RWPE2 (cell line): Measurements from ENCODE around the gene GIGYF2.
"Not testable (repeated sequence)": the region's sequence is repeated elsewhere in the genome, so short reads cannot be mapped to it uniquely, and the experiment has no call there.

Source experiments
- ATAC-seq: fragments of 200-7000 bp; cut with Tn5 transposase; 3 replicates; pipeline ENCODE4 v1.9.1; 2021; ENCODE audit warnings: low read depth
- DNase-seq: peaks from one replicate; pipeline ENCODE4 v3.0.0-alpha.2; 2020; ENCODE audit warnings: low spot score
- H3K27ac ChIP-seq: fragments of 450-650 bp; 2 replicates; pipeline ENCODE4 v1.5.1; 2017; ENCODE audit warnings: mild to moderate bottlenecking; ENCODE audit not compliant: poor library complexity, severe bottlenecking
- H3K27me3 ChIP-seq: fragments of 250-450 bp; sonication (Bioruptor Pico); 2 replicates; pipeline ENCODE4 v1.5.1; 2021; ENCODE audit warnings: mild to moderate bottlenecking, moderate library complexity; ENCODE audit not compliant: insufficient read depth, poor library complexity, severe bottlenecking
- H3K36me3 ChIP-seq: fragments of 250-450 bp; sonication (Bioruptor Pico); 2 replicates; pipeline ENCODE4 v1.5.1; 2020; ENCODE audit warnings: low read depth, mild to moderate bottlenecking, moderate library complexity
- H3K4me1 ChIP-seq: fragments of 250-450 bp; sonication (Bioruptor Pico); 2 replicates; pipeline ENCODE4 v1.5.1; 2021; ENCODE audit warnings: mild to moderate bottlenecking, moderate library complexity; ENCODE audit not compliant: insufficient read depth, poor library complexity, severe bottlenecking
- H3K4me3 ChIP-seq: fragments of 250-450 bp; sonication (Bioruptor Pico); 2 replicates; pipeline ENCODE4 v1.5.1; 2021; ENCODE audit warnings: mild to moderate bottlenecking, moderate library complexity; ENCODE audit not compliant: severe bottlenecking
- H3K9me3 ChIP-seq: fragments of 250-450 bp; sonication (Bioruptor Pico); 2 replicates; pipeline ENCODE4 v1.5.1; 2021; ENCODE audit warnings: mild to moderate bottlenecking, moderate library complexity; ENCODE audit not compliant: severe bottlenecking
- TF ChIP-seq, protein P1 (sequence below): fragments of 450-650 bp; IDR thresholded peaks from one replicate; pipeline ENCODE4 v1.5.1; 2017; ENCODE audit warnings: mild to moderate bottlenecking, moderate library complexity; ENCODE audit not compliant: poor library complexity, severe bottlenecking

The GIGYF2 gene

DNA sequence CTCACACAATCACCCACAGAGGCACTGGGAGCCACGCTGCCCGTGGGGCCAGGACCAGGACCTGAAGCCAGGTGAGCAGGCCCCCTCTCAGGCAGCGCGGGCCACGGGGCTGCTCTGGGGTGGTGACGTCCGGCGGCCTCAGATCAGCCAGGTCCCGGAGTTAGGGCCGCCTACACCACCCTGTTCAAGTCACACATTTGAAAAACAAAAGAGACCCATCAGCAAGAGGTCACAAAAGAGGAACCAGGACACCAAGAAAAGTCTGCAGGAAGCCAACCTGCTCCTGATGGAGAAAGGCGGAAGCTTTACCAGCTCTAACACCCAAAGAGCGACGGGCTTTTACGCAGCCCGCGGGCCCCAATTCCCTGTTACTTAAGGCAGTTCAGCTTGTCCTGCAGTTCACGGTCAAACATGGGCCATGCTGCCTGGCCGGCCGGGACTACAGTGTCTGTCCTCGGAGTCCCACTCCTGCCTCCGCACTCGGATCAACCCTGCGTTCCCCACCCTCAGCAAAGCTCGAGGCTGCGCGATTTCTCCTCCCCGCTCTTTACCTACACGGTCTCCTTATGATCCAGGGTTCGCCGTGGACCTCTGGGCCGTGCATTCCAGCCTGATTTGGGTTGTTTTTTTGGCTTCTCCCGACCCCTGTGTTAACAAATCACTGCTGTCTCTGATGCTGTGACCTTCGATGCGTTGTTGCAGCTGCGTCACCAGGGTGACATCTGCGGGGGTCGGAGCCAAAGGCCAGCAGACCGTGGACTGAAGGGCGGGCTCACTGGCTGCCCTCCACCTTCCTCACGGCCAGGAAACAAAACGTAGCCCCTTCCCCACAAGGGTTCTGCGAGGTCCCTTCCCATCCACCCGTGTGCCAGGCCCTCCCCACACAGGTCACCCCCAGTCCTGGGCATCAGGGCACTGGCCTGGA is 203.9 kb downstream of the GIGYF2 start:
- Histone ChIP-seq H3K27ac (peak overlapping the region; percentile 63), H3K4me1 (peaks cover 12% of the 10 kb centered on the region), H3K9me3 (no peaks in the 10 kb centered on the region), H3K36me3 (no peaks in the 10 kb centered on the region), H3K27me3 (no peaks in the 10 kb centered on the region), H3K4me3 (no peak overlapping the region)
- no peak for ATAC-seq
- DNase-seq, result no peak
- TF ChIP-seq, protein P1, sequence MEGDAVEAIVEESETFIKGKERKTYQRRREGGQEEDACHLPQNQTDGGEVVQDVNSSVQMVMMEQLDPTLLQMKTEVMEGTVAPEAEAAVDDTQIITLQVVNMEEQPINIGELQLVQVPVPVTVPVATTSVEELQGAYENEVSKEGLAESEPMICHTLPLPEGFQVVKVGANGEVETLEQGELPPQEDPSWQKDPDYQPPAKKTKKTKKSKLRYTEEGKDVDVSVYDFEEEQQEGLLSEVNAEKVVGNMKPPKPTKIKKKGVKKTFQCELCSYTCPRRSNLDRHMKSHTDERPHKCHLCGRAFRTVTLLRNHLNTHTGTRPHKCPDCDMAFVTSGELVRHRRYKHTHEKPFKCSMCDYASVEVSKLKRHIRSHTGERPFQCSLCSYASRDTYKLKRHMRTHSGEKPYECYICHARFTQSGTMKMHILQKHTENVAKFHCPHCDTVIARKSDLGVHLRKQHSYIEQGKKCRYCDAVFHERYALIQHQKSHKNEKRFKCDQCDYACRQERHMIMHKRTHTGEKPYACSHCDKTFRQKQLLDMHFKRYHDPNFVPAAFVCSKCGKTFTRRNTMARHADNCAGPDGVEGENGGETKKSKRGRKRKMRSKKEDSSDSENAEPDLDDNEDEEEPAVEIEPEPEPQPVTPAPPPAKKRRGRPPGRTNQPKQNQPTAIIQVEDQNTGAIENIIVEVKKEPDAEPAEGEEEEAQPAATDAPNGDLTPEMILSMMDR, result no peak

GRCh38 chr2:232901736-232902578 is 204.8 kb downstream of the GIGYF2 start:
- Histone ChIP-seq H3K9me3 (no peaks in the 10 kb centered on the region), H3K27ac (peak overlapping the region; percentile 63), H3K4me1 (peaks cover 12% of the 10 kb centered on the region), H3K4me3 (no peak overlapping the region), H3K27me3 (no peaks in the 10 kb centered on the region), H3K36me3 (no peaks in the 10 kb centered on the region)
- ATAC-seq (peak; percentile 99), DNase-seq (peak; percentile 83)
- TF ChIP-seq, protein P1, result no peak

DNA sequence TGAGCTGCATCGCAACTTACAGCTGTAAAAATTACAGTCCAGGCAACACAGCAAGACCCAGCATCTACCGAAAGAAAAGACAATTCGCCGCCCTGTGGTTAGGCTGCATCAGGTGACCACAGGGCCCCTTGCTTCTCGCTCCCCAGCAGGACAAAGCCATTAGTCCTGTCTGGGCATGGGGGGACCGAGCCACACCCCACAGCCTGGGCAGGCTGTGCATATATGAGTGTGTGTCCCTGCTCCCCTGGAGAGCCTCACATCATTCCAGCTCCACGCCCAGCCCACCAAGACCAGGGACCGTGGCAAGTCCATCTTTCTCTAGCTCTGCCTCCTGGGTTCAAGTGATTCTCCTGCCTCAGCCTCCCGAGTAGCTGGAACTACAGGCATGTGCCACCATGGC is 206.9 kb downstream of the GIGYF2 start:
- H3K4me1 ChIP-seq, result peaks cover 12% of the 10 kb centered on the region
- ATAC-seq (no peak), DNase-seq (no peak)
- TF ChIP-seq, protein P1, result no peak
- no peak overlapping the region for H3K4me3 ChIP-seq
- no peaks in the 10 kb centered on the region for H3K36me3 ChIP-seq
- H3K27ac ChIP-seq, result no peak overlapping the region
- H3K27me3 ChIP-seq, result no peaks in the 10 kb centered on the region
- H3K9me3 ChIP-seq, result no peaks in the 10 kb centered on the region

GRCh38 chr2:232906867-232907717 is 210.0 kb downstream of the GIGYF2 start:
- not testable (repeated sequence) for H3K9me3 ChIP-seq, H3K27me3 ChIP-seq, ATAC-seq, H3K27ac ChIP-seq, DNase-seq, H3K4me1 ChIP-seq, H3K36me3 ChIP-seq, H3K4me3 ChIP-seq

GRCh38 chr2:232907718-232908085 is 210.6 kb downstream of the GIGYF2 start:
- not testable (repeated sequence) for H3K27me3 ChIP-seq, H3K4me3 ChIP-seq, ATAC-seq, H3K4me1 ChIP-seq, DNase-seq, H3K27ac ChIP-seq, H3K9me3 ChIP-seq, H3K36me3 ChIP-seq
